Hematopoietic multipotent progenitor cell (in vitro differentiated cells): ENCODE measurements around the gene SCUBE3. TPM values are rescaled to one million over a fixed set of nuclear protein-coding genes. Genes with fewer than 3 reads are reported as not detected.

Experiments used
- DNase-seq, 3 donors: peaks; one replicate each; pipeline ENCODE4 v3.0.0-alpha.2; 2011 to 2015; ENCODE audit warnings: low read depth in 2 of 3, low spot score in 2 of 3
- total RNA-seq: library from RNA; depleted of rRNA; stranded (reverse); fragments of >200 nt; gene quantifications from one replicate; pipeline ENCODE4 v1.2.3, GENCODE V29; 2012

The SCUBE3 gene
- not detected for total RNA-seq

GRCh38 chr6:35213824-35214756, at the start of gene SCUBE3:
SCUBE3 (plus strand) TSS chr6:35213956; CDS start chr6:35214419, 463 bp downstream.
- no peak for DNase-seq

DNA sequence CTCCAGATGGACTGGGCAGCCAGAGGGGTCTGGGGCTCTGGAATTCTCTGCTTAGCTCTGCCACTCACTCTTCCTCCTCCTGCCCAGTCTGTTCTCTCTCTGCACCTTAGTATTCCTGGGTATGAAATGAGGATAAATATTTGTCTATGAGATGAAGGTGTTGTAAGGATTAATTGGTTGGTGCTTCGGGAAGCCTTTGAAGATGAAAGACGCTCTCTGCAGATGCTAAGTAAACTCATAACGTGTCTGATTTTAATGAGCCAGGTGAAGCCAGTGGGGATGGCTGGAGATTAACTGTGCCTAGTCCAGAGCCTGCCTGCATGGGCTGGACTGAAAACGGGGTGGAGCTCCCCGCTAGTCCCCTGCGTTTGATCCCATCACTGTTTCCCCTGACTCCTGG, 49.5 kb upstream of the SCUBE3 start:
- no peak for DNase-seq

GRCh38 chr6:35164868-35165267, 48.9 kb upstream of the SCUBE3 start:
- DNase-seq = no peak

- no peak for DNase-seq
These were observed 48.1 kb upstream of the SCUBE3 start for GRCh38 chr6:35165630-35166071.

GRCh38 chr6:35166116-35166515, 47.6 kb upstream of the SCUBE3 start:
- DNase-seq = no peak

GRCh38 chr6:35166520-35166919, 47.2 kb upstream of the SCUBE3 start:
- DNase-seq = no peak

GRCh38 chr6:35167505-35167904, 46.3 kb upstream of the SCUBE3 start:
- no peak for DNase-seq

DNA sequence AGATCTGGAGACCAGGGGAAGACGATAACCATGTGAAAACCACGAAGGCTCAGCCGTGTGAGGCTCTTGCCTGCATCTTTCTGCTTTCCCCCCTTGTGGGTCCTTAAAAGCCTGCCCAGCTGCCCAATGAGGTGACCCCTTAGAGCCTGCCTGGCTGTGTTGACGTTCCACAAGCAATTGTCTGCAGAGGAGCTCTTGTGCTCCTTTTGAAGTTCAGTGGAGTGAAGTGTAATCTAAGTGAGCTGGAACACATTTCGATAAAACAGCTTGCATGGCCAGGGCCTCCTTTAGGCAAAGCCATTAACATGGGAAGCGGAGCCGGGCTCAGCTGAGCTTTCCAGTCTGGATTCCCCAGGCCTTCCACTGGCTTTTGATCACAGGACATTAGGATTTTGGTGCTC, 45.3 kb upstream of the SCUBE3 start:
- DNase-seq = no peak

- no peak for DNase-seq
These were observed 43.6 kb upstream of the SCUBE3 start for GRCh38 chr6:35170166-35170565.

GRCh38 chr6:35170891-35171290, 42.9 kb upstream of the SCUBE3 start:
- DNase-seq = no peak

DNA sequence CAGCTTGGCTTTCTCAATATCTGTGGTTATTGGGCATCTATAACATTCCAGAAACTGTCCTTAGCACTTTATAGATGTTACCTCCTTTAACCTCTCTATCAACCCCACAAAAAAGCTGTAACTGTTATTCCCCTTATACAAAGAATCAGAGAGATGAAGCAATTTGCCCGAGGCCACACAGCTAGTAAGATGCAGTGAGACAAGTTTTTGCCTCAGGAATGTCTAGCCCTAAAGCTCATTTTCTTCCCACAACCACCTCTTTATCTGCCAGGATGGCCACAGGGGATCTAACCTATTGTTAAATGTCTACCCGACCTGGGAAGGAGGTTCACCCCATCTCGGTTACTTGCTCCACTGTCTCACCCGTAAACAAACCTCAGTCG, 40.7 kb upstream of the SCUBE3 start:
- DNase-seq = no peak

GRCh38 chr6:35173427-35174087, 40.2 kb upstream of the SCUBE3 start:
- no peak for DNase-seq

DNA sequence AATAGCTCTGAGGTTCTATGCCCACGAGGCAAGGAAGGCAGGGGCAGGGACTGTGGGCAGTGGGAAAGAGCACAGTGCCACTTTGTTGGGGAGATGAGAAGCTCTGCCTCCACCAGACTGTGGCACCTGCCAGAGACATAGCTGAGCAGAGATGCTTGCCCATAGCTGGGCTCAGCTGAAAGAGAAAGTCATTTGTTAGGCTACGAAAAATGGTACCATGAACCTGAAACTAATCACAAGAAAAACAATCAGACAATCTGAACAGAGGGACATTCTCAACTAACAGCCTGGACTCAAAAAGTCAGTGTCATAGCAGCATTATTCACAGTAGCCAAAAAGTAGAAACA, 39.7 kb upstream of the SCUBE3 start:
- no peak for DNase-seq

GRCh38 chr6:35174501-35174900, 39.3 kb upstream of the SCUBE3 start:
- DNase-seq = no peak

DNA sequence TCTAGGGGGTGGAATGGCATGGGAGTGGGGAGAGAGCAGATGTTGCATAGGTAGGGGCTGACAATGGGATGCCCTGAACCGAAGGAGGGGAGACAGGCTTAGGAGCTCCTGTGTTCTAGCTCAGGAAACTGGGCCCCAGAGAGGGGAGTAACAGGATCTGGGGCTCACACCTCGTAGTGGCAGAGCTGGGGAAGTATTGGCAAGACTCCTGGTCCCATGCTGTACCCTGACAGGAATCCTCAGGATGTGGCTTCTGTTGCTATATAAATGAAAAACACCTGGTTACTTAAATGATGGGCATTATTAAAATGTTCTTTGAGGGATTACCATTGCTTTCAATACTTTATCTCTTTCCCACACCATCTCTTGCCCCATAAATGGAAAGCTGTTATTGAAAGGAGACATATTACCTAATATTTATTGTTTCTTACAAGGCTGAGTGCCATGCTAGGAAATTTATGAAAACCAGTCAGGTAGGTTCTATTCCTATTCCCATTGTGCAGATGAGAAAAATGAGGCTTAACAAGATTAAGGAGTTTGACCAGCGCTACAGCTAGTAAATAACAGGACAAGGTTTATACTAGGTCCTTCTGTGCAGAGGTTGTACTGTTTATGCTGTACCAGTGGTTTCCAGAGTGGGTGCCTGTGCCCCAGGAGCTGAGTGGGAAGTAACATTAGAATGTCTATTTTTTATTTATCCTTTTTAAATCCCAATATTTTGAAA, 37.3 kb upstream of the SCUBE3 start:
- DNase-seq = no peak

GRCh38 chr6:35177157-35177556, 36.6 kb upstream of the SCUBE3 start:
- DNase-seq = peak in 1 of 3 donors; percentile 49

DNA sequence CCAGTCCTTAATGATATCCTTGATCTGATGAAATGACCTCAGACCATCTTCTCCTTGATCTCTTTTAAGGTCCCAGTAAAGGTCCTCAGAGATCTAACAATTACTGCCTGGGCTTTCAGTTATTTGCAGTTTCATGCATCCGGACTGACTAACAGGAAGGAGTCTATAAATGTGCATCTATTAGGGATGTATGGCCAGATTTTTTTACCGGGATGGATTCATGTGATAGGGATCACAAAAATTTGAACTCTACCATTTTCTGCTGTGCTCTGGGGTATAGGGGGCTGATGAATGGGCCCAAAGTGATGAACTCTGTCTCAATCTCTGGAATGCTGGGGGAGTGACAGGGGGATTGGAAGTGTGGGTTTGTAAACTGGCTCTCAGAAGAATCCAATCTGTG, 36.2 kb upstream of the SCUBE3 start:
- DNase-seq = no peak

GRCh38 chr6:35178012-35178411, 35.7 kb upstream of the SCUBE3 start:
- no peak for DNase-seq

DNA sequence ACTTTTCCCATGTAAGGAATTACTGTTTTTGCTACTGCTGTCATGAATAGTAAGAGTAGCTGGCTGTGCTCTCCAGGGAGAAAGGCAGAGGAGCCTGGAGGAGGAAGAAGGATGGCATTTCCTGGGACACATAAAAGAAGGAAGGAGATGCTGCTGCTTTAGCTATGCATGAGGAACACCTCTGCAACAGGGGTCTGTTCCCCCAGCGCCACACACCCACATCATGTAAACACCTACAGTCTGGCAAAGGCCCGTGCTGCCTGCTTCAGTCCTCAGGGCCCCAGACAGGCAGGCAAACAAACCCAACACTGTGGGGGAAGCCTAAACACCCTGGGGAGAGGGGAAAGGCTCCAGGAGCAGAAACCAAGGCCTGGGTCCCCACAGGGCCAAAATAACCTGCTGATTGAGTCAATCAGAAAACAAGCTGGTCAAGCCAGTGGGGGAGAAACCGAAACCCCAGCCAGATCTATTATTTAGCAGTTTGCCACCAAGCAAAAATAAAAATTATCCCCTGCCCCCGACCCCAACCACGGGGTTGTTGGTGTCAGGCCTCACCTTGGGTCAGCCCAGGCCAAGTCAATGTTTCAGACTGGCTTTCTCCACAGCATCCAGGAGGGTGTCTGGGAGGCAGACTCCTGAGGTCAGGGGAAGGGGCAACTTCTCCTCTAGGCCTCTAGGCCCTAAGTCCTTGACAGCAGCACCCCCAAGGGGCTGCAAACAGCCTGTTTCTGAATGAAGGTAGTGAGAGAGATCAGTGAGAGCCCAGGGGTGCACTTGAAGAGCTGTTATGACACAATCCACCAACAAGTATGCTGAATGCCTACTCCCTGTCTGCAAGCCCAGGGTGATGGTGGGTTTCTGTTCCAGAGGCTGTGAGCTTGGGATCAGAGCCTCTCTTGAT, 34.6 kb upstream of the SCUBE3 start:
- no peak for DNase-seq

DNA sequence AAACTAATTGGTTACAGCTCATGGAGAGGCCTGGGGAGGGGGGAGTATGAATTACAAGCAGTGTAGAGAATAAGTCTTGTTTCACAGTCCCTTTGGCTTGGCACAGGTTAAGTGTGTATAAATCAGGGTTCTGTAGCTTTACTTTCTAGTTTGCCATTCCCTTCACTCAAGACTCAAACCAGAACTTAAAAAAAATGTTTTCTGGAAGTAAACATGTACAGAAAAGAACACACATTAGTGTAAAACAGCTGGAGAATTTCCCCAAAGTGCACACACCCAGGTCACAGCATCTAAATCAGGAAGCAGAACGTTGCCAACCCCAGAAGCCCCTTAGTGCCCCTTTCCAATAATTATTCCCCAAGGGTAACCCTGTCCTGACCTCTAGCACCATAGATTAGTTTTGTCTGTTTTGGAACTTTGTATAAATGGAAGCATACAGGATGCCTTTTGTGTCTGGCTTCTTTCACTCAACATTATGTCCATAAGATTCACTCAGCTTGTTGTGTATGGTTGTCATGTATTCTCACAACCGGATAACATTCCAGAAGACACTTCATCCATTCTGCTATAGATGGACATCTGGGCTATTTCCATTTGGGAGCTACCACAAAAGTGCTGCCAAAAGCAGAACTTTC, 33.7 kb upstream of the SCUBE3 start:
- DNase-seq = no peak
